HepG2 (cell line): ENCODE data around the gene TAPBP. TPM values are rescaled to one million over a fixed set of nuclear protein-coding genes. Genes with fewer than 3 reads are reported as not detected.
A peak's percentile ranks its signal among the peaks of the same experiment; 100 is the strongest.

ENCODE experiments used
- ATM ChIP-seq: fragments of 450-650 bp; IDR thresholded peaks from 2 replicates; pipeline ENCODE4 v1.7.1; 2017; ENCODE audit warnings: mild to moderate bottlenecking, borderline replicate concordance
- CAMTA2 ChIP-seq: sonication (generic); formaldehyde crosslinking; IDR thresholded peaks from 2 replicates; pipeline ENCODE4 v1.4.0; 2020; ENCODE audit warnings: mild to moderate bottlenecking, missing genetic modification reagents, borderline replicate concordance
- FOXM1 ChIP-seq: sonication (generic); formaldehyde crosslinking; IDR thresholded peaks from 2 replicates; pipeline ENCODE4 v1.5.0; 2020; ENCODE audit warnings: missing genetic modification reagents
- KDM3A ChIP-seq: IDR thresholded peaks from 2 replicates; pipeline ENCODE4 v1.6.1; 2018; ENCODE audit warnings: low read depth, missing compliant biosample characterization
- MLLT10 ChIP-seq: sonication (generic); formaldehyde crosslinking; IDR thresholded peaks from 2 replicates; pipeline ENCODE4 v1.4.0; 2020; ENCODE audit warnings: missing genetic modification reagents
- MTF1 ChIP-seq: sonication (generic); formaldehyde crosslinking; IDR thresholded peaks from 2 replicates; pipeline ENCODE4 v1.5.0; 2020; ENCODE audit warnings: missing genetic modification reagents
- NFYC ChIP-seq: IDR thresholded peaks from 2 replicates; pipeline ENCODE4 v1.6.1; 2016; ENCODE audit warnings: missing genetic modification reagents, missing compliant biosample characterization
- RFX5 ChIP-seq: IDR thresholded peaks from 2 replicates; pipeline ENCODE4 v1.6.1; 2011; ENCODE audit warnings: low read depth, low read length, improper control_type of control experiment
- SNAI1 ChIP-seq: sonication (generic); formaldehyde crosslinking; IDR thresholded peaks from 2 replicates; pipeline ENCODE4 v1.5.0; 2020; ENCODE audit warnings: mild to moderate bottlenecking, missing genetic modification reagents, borderline replicate concordance
- SPEN ChIP-seq: sonication (generic); formaldehyde crosslinking; IDR thresholded peaks from 2 replicates; pipeline ENCODE4 v1.5.1; 2020; ENCODE audit warnings: low read depth, mild to moderate bottlenecking, missing genetic modification reagents
- ZBTB38 ChIP-seq: sonication (generic); formaldehyde crosslinking; IDR thresholded peaks from 2 replicates; pipeline ENCODE4 v1.5.1; 2020; ENCODE audit warnings: mild to moderate bottlenecking, missing genetic modification reagents
- ZNF253 ChIP-seq: sonication (generic); formaldehyde crosslinking; IDR thresholded peaks from 2 replicates; pipeline ENCODE4 v1.8.0; 2022; ENCODE audit warnings: mild to moderate bottlenecking, missing genetic modification reagents, borderline replicate concordance
- ZNF329 ChIP-seq: sonication (generic); formaldehyde crosslinking; IDR thresholded peaks from 2 replicates; pipeline ENCODE4 v1.9.0; 2021; ENCODE audit warnings: low read depth, mild to moderate bottlenecking, missing genetic modification reagents
- ZSCAN25 ChIP-seq: sonication (generic); formaldehyde crosslinking; IDR thresholded peaks from 2 replicates; pipeline ENCODE4 v1.8.0; 2022; ENCODE audit warnings: mild to moderate bottlenecking, missing genetic modification reagents
- polyA plus RNA-seq, 8 experiments: library from polyadenylated mRNA; depleted of rRNA in 3 of 8; stranded (reverse) in 7 of 8; unstranded in 1 of 8; fragments of >200 nt; fragmentation: Illumina TruSeq in 4 of 8; extraction: Trizol in 4 of 8; gene quantifications; 2 replicates each; pipeline versions ENCODE4 v1.2.1 to v1.2.3, GENCODE V29; 2011 to 2016; ENCODE audit warnings: low read depth in 4 of 8, missing spikeins in 1 of 8, mixed read lengths in 1 of 8; ENCODE audit not compliant: insufficient read depth in 1 of 8
- total RNA-seq, 5 experiments: library from RNA; depleted of rRNA; stranded (reverse); fragments of >200 nt; fragmentation: Illumina TruSeq; extraction: Trizol; gene quantifications; 2 replicates each; pipeline ENCODE4 v1.2.3, GENCODE V29; 2016; ENCODE audit warnings: low read depth in 1 of 5
- TF ChIP-seq, protein P1 (sequence below): sonication (generic); formaldehyde crosslinking; IDR thresholded peaks from 2 replicates; pipeline ENCODE4 v1.4.0; 2020; ENCODE audit warnings: missing genetic modification reagents
- TF ChIP-seq, protein P2 (sequence below): sonication (generic); formaldehyde crosslinking; IDR thresholded peaks from 2 replicates; pipeline ENCODE4 v1.4.0; 2020; ENCODE audit warnings: missing genetic modification reagents
- TF ChIP-seq, protein P3 (sequence below): sonication (generic); formaldehyde crosslinking; IDR thresholded peaks from 2 replicates; pipeline ENCODE4 v1.9.0; 2021; ENCODE audit warnings: missing genetic modification reagents, borderline replicate concordance
- TF ChIP-seq, protein P4 (sequence below): sonication (generic); formaldehyde crosslinking; IDR thresholded peaks from 2 replicates; pipeline ENCODE4 v1.9.0; 2021; ENCODE audit warnings: mild to moderate bottlenecking, missing genetic modification reagents

TAPBP gene
- total and polyA plus RNA-seq, 2 of the 13 experiments (the other 11 are each of a cell fraction or from before 2014, with no cell fraction given), result 27.4 to 32.3 TPM

DNA sequence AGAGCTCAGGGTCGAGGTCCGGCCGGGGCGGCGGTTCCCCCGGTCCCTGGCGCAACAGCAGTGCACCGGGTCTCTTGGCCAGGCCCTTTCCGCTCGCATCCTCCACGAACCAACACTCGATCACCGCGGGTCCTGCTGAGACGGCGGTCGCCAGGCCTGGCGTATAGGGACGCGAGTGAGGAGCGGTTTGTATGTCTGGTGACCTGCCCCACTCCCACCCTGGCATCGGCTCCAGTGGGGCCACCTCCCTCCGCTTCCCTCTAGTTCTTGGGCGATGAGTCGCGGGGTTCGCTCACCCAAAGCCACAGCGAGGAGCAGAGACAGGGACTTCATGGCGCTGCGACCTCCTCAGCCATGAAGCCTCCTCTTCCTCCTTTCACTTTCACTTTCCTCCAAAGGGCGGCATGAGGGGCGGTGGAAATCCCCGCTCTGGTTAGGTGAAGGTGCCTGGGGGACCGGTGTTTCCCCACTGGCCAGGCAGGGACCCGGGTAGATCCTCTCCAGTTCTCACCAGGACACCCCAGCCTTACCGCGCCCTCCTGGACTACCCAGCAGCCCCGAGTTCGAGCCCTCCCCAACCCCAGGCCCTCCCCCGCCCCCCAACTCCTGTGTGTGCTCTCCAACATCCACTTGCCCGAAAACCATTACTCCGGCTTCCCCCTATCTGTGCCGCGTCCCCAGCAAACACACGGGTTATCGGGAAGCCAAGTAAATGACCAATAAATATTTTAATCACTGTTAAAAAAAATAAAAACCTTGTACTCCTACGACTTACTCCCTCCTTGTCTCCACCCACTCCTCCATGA lies at the start of gene TAPBP (continued):
- TF ChIP-seq, protein P1, sequence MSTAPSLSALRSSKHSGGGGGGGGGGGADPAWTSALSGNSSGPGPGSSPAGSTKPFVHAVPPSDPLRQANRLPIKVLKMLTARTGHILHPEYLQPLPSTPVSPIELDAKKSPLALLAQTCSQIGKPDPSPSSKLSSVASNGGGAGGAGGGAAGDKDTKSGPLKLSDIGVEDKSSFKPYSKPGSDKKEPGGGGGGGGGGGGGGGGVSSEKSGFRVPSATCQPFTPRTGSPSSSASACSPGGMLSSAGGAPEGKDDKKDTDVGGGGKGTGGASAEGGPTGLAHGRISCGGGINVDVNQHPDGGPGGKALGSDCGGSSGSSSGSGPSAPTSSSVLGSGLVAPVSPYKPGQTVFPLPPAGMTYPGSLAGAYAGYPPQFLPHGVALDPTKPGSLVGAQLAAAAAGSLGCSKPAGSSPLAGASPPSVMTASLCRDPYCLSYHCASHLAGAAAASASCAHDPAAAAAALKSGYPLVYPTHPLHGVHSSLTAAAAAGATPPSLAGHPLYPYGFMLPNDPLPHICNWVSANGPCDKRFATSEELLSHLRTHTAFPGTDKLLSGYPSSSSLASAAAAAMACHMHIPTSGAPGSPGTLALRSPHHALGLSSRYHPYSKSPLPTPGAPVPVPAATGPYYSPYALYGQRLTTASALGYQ (CRISPR knock-in tag), result no peak
- TF ChIP-seq, protein P2, sequence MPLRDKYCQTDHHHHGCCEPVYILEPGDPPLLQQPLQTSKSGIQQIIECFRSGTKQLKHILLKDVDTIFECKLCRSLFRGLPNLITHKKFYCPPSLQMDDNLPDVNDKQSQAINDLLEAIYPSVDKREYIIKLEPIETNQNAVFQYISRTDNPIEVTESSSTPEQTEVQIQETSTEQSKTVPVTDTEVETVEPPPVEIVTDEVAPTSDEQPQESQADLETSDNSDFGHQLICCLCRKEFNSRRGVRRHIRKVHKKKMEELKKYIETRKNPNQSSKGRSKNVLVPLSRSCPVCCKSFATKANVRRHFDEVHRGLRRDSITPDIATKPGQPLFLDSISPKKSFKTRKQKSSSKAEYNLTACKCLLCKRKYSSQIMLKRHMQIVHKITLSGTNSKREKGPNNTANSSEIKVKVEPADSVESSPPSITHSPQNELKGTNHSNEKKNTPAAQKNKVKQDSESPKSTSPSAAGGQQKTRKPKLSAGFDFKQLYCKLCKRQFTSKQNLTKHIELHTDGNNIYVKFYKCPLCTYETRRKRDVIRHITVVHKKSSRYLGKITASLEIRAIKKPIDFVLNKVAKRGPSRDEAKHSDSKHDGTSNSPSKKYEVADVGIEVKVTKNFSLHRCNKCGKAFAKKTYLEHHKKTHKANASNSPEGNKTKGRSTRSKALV (CRISPR knock-in tag), result no peak
- TF ChIP-seq SPEN (CRISPR knock-in tag) (peak; percentile 33), SNAI1 (0 out of 2 replicates have a peak, but pooled peaks have one; percentile 41), CAMTA2 (CRISPR knock-in tag) (peak; percentile 21; the same call in 1 of the 2 replicates), FOXM1 (CRISPR knock-in tag) (no peak), ZNF253 (CRISPR knock-in tag) (no peak; the same call in 1 of the 2 replicates), MTF1 (CRISPR knock-in tag) (no peak), ZBTB38 (CRISPR knock-in tag) (peak; percentile 33; the same call in 1 of the 2 replicates), RFX5 (no peak), ATM (no peak), MLLT10 (CRISPR knock-in tag) (no peak), NFYC (no peak), KDM3A (CRISPR knock-in tag) (peak; percentile 18; the same call in 1 of the 2 replicates), ZSCAN25 (no peak), ZNF329 (CRISPR knock-in tag) (0 out of 2 replicates have a peak, but pooled peaks have one; percentile 34)
- TF ChIP-seq, protein P3, sequence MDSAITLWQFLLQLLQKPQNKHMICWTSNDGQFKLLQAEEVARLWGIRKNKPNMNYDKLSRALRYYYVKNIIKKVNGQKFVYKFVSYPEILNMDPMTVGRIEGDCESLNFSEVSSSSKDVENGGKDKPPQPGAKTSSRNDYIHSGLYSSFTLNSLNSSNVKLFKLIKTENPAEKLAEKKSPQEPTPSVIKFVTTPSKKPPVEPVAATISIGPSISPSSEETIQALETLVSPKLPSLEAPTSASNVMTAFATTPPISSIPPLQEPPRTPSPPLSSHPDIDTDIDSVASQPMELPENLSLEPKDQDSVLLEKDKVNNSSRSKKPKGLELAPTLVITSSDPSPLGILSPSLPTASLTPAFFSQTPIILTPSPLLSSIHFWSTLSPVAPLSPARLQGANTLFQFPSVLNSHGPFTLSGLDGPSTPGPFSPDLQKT (CRISPR knock-in tag), result no peak
- TF ChIP-seq, protein P4, sequence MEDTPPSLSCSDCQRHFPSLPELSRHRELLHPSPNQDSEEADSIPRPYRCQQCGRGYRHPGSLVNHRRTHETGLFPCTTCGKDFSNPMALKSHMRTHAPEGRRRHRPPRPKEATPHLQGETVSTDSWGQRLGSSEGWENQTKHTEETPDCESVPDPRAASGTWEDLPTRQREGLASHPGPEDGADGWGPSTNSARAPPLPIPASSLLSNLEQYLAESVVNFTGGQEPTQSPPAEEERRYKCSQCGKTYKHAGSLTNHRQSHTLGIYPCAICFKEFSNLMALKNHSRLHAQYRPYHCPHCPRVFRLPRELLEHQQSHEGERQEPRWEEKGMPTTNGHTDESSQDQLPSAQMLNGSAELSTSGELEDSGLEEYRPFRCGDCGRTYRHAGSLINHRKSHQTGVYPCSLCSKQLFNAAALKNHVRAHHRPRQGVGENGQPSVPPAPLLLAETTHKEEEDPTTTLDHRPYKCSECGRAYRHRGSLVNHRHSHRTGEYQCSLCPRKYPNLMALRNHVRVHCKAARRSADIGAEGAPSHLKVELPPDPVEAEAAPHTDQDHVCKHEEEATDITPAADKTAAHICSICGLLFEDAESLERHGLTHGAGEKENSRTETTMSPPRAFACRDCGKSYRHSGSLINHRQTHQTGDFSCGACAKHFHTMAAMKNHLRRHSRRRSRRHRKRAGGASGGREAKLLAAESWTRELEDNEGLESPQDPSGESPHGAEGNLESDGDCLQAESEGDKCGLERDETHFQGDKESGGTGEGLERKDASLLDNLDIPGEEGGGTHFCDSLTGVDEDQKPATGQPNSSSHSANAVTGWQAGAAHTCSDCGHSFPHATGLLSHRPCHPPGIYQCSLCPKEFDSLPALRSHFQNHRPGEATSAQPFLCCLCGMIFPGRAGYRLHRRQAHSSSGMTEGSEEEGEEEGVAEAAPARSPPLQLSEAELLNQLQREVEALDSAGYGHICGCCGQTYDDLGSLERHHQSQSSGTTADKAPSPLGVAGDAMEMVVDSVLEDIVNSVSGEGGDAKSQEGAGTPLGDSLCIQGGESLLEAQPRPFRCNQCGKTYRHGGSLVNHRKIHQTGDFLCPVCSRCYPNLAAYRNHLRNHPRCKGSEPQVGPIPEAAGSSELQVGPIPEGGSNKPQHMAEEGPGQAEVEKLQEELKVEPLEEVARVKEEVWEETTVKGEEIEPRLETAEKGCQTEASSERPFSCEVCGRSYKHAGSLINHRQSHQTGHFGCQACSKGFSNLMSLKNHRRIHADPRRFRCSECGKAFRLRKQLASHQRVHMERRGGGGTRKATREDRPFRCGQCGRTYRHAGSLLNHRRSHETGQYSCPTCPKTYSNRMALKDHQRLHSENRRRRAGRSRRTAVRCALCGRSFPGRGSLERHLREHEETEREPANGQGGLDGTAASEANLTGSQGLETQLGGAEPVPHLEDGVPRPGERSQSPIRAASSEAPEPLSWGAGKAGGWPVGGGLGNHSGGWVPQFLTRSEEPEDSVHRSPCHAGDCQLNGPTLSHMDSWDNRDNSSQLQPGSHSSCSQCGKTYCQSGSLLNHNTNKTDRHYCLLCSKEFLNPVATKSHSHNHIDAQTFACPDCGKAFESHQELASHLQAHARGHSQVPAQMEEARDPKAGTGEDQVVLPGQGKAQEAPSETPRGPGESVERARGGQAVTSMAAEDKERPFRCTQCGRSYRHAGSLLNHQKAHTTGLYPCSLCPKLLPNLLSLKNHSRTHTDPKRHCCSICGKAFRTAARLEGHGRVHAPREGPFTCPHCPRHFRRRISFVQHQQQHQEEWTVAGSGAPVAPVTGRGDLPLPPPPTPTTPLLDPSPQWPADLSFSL (CRISPR knock-in tag), result no peak
